Tibial nerve (tissue), 4 donors: ENCODE data around the gene LRTM2. TPM values are rescaled to one million over a fixed set of nuclear protein-coding genes. Genes with fewer than 3 reads are reported as not detected.

ENCODE experiments used
- DNase-seq, 2 donors: peaks; one replicate each; pipeline ENCODE4 v3.0.0-alpha.2; 2019; ENCODE audit warnings: low spot score in 2 of 2
- H3K27ac ChIP-seq, 4 donors: fragments of 200-600 bp; sonication (generic) in 3 of 4; one replicate each; pipeline ENCODE4 v1.5.1; 2017 to 2019; ENCODE audit warnings: mild to moderate bottlenecking in 1 of 4
- H3K27me3 ChIP-seq, 2 donors: fragments of 200-600 bp; sonication (generic) in 1 of 2; one replicate each; pipeline versions ENCODE4 v1.5.1 to v1.6.0; 2017 to 2019
- H3K36me3 ChIP-seq, 3 donors: fragments of 200-600 bp; sonication (generic); one replicate each; pipeline ENCODE4 v1.5.1; 2018 to 2019
- H3K4me1 ChIP-seq, 4 donors: fragments of 200-600 bp; sonication (generic) in 3 of 4; one replicate each; pipeline ENCODE4 v1.5.1; 2017 to 2019
- H3K4me3 ChIP-seq, 4 donors: fragments of 200-600 bp; sonication (generic) in 3 of 4; one replicate each; pipeline ENCODE4 v1.5.1; 2017 to 2019; ENCODE audit warnings: mild to moderate bottlenecking in 1 of 4, moderate library complexity in 1 of 4
- H3K9me3 ChIP-seq, 4 donors: fragments of 200-600 bp; sonication (generic) in 3 of 4; one replicate each; pipeline ENCODE4 v1.5.1; 2017 to 2019
- CTCF ChIP-seq, 5 experiments: fragments of 200-600 bp in 3 of 5; fragments of 450-650 bp in 2 of 5; sonication (generic) in 3 of 5; IDR thresholded peaks; one replicate each; pipeline ENCODE4 v1.5.1; 2016 to 2019; ENCODE audit warnings: antibody characterized with exemption in 5 of 5, mild to moderate bottlenecking in 3 of 5, moderate library complexity in 2 of 5
- EP300 ChIP-seq, 2 donors: sonication (generic); formaldehyde crosslinking; IDR thresholded peaks; one replicate each; pipeline ENCODE4 v1.6.1; 2017; ENCODE audit warnings: antibody characterized with exemption in 2 of 2, mild to moderate bottlenecking in 1 of 2
- POLR2A ChIP-seq, 2 donors: fragments of 450-650 bp; IDR thresholded peaks; one replicate each; pipeline ENCODE4 v1.6.1; 2017; ENCODE audit warnings: antibody characterized with exemption in 2 of 2, mild to moderate bottlenecking in 2 of 2, moderate library complexity in 2 of 2
- WGBS, 2 donors: methylation state at CpG; one replicate each; pipeline ENCODE4 v1.1.5; 2018; 5-methylcytosine and 5-hydroxymethylcytosine counted together
- total RNA-seq, 4 donors: library from RNA; depleted of rRNA; stranded (reverse); fragments of >200 nt; gene quantifications; one replicate each; pipeline ENCODE4 v1.1.0, GENCODE V29; 2016

Gene LRTM2
- total RNA-seq, 4 donors from 2014 or later: not detected

DNA sequence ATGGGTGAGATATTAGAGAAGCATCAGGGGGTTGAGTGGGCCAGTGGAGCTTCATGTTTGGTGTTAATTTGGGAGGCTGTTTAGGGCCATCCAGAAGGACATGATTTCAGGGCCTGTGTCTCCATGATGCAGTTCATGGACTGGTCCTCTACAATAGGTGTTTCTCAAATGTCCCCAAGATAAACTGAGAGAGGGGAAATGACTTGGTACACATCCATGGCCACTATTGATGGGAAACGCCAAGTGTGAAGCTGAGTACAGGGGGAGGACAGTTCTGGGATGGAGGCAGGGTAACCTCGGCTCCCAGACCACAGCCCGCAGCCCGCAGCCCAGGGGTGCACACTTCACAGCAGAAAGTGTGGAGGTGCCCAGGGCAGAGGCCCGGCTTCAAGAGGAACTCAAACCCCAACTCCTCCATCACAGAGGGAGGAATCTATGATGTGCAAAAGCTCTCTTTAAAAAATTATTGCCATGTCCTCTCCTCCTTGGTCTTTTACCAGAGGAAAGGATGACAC lies 64.8 kb downstream of the LRTM2 start:
- no peak for DNase-seq
- Histone ChIP-seq H3K4me1 (no peaks in the 10 kb centered on the region), H3K27me3 (no peaks in the 10 kb centered on the region), H3K27ac (no peak overlapping the region), H3K4me3 (no peak overlapping the region), H3K36me3 (no peaks in the 10 kb centered on the region), H3K9me3 (peaks cover 0 to 11% (median 0%) of the 10 kb centered on the region in 4 donors)
- TF ChIP-seq EP300 (IDR thresholded peaks at IDR 0.05): no peak
- no peak for TF ChIP-seq POLR2A (IDR thresholded peaks at IDR 0.05)
- TF ChIP-seq CTCF (IDR thresholded peaks at IDR 0.05): no peak
- WGBS, 2 donors: 91 to 94% methylated on average over 5 of the region's 5 CpGs

- WGBS, 2 donors: 74 to 93% methylated on average over 13 of the region's 13 CpGs
- no peaks in the 10 kb centered on the region for H3K4me1 ChIP-seq
- TF ChIP-seq EP300 (IDR thresholded peaks at IDR 0.05): no peak
- TF ChIP-seq CTCF (IDR thresholded peaks at IDR 0.05): no peak
- TF ChIP-seq POLR2A (IDR thresholded peaks at IDR 0.05): no peak
- no peaks in the 10 kb centered on the region for H3K27me3 ChIP-seq
- no peak overlapping the region for H3K27ac ChIP-seq
- no peak overlapping the region for H3K4me3 ChIP-seq
- no peak for DNase-seq
- H3K9me3 ChIP-seq: peaks cover 0 to 17% (median 0%) of the 10 kb centered on the region in 4 donors
- H3K36me3 ChIP-seq: no peaks in the 10 kb centered on the region
Observed at GRCh38 chr12:1885599-1886245, 65.4 kb downstream of the LRTM2 start.

Other genes with a start within 250 kb of the LRTM2 start
- gene FBXL14, start 226.0 kb upstream of the LRTM2 start, total RNA-seq: 10 to 100 TPM; 11.7 to 21.4 (median 17.3) TPM
- 10 to 100 TPM; 11.7 to 34.1 (median 17.6) TPM for gene WNT5B, start 191.3 kb upstream of the LRTM2 start, total RNA-seq
- gene ADIPOR2, start 129.5 kb upstream of the LRTM2 start, total RNA-seq: 100 to 1,000 TPM in 1 of 4 donors, 10 to 100 TPM in 3; 66.6 to 123 (median 72.1) TPM
- 10 to 100 TPM; 10.1 to 16.2 (median 11.4) TPM for gene CACNA2D4, start 98.1 kb downstream of the LRTM2 start, total RNA-seq
- gene DCP1B, start 183.9 kb downstream of the LRTM2 start, total RNA-seq: 10 to 100 TPM in 3 of 4 donors, 1 to 10 TPM in 1; 7.5 to 21.0 (median 13.3) TPM
- gene CACNA1C, start 232.4 kb downstream of the LRTM2 start, total RNA-seq: 10 to 100 TPM in 1 of 4 donors, 1 to 10 TPM in 3; 5.2 to 12.9 (median 6.3) TPM